ENCODE measurements around the gene PCSK5.

PCSK5 gene

DNA sequence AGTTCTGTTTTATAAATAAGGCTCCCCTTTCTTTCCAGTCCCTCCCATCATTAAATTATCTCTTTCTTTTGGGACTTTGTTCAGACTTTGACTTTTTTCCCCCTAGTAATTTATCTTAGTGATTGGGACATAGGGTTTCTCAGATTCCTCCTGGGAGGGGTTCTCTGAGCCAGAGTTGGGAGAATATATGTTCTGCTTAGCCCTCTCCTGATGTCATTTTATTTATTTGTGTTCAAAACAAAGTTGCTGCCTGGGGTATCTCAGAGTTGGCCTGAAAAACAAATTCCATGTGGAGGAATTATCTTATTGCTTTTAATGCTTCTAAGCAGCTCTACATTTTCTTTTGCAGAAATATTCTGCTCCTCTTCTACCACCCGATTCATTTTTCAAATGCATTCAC is 211.0 kb downstream of the PCSK5 start:
- in situ Hi-C loops (cut with HindIII; ENCODE audit: low pct_ligation_motif_present, low sequenced_read_pairs), result no loop called here
- no peak overlapping the region for H3K27ac ChIP-seq
- no peaks in the 10 kb centered on the region for H3K27me3 ChIP-seq (replicated peaks)
- no peaks in the 10 kb centered on the region for H3K36me3 ChIP-seq (replicated peaks)
- no peak for DNase-seq
- no peak overlapping the region for H3K4me3 ChIP-seq (ENCODE audit: low read depth, low read length)
- TF ChIP-seq, protein P1, sequence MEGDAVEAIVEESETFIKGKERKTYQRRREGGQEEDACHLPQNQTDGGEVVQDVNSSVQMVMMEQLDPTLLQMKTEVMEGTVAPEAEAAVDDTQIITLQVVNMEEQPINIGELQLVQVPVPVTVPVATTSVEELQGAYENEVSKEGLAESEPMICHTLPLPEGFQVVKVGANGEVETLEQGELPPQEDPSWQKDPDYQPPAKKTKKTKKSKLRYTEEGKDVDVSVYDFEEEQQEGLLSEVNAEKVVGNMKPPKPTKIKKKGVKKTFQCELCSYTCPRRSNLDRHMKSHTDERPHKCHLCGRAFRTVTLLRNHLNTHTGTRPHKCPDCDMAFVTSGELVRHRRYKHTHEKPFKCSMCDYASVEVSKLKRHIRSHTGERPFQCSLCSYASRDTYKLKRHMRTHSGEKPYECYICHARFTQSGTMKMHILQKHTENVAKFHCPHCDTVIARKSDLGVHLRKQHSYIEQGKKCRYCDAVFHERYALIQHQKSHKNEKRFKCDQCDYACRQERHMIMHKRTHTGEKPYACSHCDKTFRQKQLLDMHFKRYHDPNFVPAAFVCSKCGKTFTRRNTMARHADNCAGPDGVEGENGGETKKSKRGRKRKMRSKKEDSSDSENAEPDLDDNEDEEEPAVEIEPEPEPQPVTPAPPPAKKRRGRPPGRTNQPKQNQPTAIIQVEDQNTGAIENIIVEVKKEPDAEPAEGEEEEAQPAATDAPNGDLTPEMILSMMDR (IDR thresholded peaks at IDR 0.05; ENCODE audit: low read depth, low read length, missing control alignments), result no peak

DNA sequence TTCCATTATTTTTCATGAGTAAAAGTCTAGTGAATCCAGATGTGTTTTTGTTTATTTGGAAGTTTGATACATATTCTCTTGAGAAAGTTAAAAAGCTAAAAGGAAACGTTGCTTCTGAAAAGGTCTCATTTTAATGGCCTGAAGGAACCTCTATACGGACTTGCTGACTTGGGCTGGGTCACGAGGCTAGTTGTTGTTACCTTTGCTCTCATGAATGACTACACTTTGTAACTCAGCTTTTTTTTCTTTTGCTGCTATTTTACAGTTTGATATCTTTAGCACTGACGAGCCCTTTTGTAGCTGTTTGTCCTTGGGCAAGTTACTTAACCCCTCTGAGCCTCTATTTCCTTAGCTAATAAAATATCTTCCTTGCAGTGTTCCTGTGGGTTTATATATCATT is 211.5 kb downstream of the PCSK5 start:
- Histone ChIP-seq H3K4me3 (ENCODE audit: low read depth, low read length) (no peak overlapping the region), H3K27ac (no peak overlapping the region), H3K36me3 (replicated peaks) (no peaks in the 10 kb centered on the region), H3K27me3 (replicated peaks) (no peaks in the 10 kb centered on the region)
- in situ Hi-C loops (cut with HindIII; ENCODE audit: low pct_ligation_motif_present, low sequenced_read_pairs), result no loop called here
- TF ChIP-seq, protein P1 (IDR thresholded peaks at IDR 0.05; ENCODE audit: low read depth, low read length, missing control alignments), result no peak
- no peak for DNase-seq

DNA sequence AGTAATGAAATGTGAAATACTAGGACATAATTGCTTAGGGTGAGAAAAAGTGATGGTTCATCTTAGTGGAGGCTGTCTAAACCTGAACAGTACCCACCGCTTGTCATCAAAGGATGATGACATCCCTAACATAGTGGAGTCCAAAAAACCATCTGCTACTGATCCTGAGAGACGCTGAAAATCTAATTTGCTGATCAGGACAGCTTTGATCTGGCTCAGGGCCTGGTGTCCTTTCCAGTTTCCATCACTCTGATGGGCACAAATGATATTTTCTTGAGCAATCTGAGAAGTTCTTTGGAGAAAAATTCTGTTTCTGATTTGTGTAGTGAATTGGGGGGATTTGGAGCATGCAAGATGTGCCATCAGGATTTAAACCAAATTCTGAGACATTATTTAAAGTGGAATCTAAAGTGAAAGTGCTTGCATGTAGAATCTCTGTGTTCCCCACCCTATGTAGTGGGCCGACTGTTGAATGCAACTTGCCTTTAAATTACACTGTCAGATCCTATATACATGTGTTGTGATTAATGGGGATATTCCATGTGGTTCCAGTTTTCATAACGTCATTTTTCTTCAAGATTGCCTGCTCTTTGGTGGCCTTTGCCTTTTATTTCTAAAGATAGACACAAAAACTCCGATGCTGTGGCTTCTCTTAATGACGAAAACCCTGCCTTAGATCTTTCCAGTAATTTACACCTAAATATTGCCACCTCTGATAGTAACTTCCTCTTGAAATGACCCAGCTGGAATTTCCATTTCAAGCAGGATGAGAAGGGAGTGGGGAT is 213.2 kb downstream of the PCSK5 start:
- Histone ChIP-seq H3K36me3 (replicated peaks) (no peaks in the 10 kb centered on the region), H3K27me3 (replicated peaks) (no peaks in the 10 kb centered on the region), H3K27ac (no peak overlapping the region), H3K4me3 (ENCODE audit: low read depth, low read length) (no peak overlapping the region)
- in situ Hi-C loops (cut with HindIII; ENCODE audit: low pct_ligation_motif_present, low sequenced_read_pairs), result no loop called here
- TF ChIP-seq, protein P1 (IDR thresholded peaks at IDR 0.05; ENCODE audit: low read depth, low read length, missing control alignments), result no peak
- no peak for DNase-seq

DNA sequence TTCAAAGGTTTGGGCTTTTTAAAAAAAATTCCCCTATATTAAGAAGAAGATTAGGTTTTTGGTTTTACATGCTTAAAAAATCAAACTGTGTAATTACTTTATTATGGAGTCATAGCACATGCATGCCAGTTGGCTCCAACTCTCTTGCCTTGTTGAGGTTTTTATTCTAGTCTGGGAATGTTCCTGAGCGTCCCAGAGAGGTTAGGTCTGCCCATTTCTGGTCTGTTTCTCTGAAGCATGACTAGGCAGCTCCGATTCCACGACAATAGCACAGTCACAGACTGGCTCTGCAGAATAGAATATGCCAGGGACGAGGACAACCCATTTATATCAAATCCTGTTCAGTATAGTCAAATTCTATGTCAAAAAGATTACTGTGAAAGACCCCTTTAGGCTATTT is 217.0 kb downstream of the PCSK5 start:
- no peak for DNase-seq
- TF ChIP-seq, protein P1 (IDR thresholded peaks at IDR 0.05; ENCODE audit: low read depth, low read length, missing control alignments), result no peak
- Histone ChIP-seq H3K27me3 (replicated peaks) (no peaks in the 10 kb centered on the region), H3K27ac (no peak overlapping the region), H3K4me3 (ENCODE audit: low read depth, low read length) (no peak overlapping the region), H3K36me3 (replicated peaks) (no peaks in the 10 kb centered on the region)
- in situ Hi-C loops (cut with HindIII; ENCODE audit: low pct_ligation_motif_present, low sequenced_read_pairs), result no loop called here

DNA sequence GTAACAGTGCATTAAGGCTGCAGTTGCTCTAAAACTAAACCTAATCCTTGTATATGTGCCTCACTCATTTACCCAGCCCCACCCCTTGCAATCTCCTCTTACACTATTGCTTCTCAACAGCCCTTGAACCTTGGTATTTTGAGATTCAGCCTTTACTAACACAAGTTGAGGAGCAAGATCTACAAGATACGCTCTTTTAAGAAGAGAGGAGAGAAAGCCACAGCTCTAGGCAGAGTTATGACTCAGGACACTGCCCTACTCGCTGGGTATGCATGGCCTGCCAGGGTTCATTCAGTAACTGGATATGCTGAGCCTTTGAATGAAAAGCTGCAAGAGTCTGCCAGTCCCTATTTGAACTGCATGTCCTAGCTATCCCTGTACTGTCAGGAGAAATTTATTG is 219.5 kb downstream of the PCSK5 start:
- in situ Hi-C loops (cut with HindIII; ENCODE audit: low pct_ligation_motif_present, low sequenced_read_pairs), result no loop called here
- Histone ChIP-seq H3K36me3 (replicated peaks) (no peaks in the 10 kb centered on the region), H3K4me3 (ENCODE audit: low read depth, low read length) (no peak overlapping the region), H3K27ac (no peak overlapping the region), H3K27me3 (replicated peaks) (no peaks in the 10 kb centered on the region)
- DNase-seq, result peak; percentile 5
- TF ChIP-seq, protein P1 (IDR thresholded peaks at IDR 0.05; ENCODE audit: low read depth, low read length, missing control alignments), result no peak

DNA sequence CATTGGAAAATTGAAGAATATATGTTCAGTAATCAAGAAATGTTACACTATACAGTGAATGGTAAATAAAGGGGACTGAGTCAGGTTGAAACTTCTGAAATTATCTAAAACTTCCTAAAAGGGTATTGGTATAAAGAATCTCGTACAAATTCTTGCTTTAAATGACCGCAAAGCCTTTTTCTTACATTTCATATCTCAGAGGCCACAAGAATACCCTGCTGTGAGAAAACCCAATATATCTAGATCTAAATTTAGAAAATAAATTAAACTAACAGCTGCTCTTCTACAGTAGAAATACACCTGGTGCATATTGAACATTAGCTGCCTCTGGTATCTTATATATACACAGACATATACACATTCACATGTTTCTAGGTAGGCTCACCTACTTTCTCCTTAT is 221.7 kb downstream of the PCSK5 start:
- TF ChIP-seq, protein P1 (IDR thresholded peaks at IDR 0.05; ENCODE audit: low read depth, low read length, missing control alignments), result no peak
- DNase-seq, result no peak
- Histone ChIP-seq H3K27ac (no peak overlapping the region), H3K36me3 (replicated peaks) (no peaks in the 10 kb centered on the region), H3K27me3 (replicated peaks) (no peaks in the 10 kb centered on the region), H3K4me3 (ENCODE audit: low read depth, low read length) (no peak overlapping the region)
- in situ Hi-C loops (cut with HindIII; ENCODE audit: low pct_ligation_motif_present, low sequenced_read_pairs), result no loop called here
